AG10803 (cell line): ENCODE data around the gene PSMC4.

Experiments
- DNase-seq: peaks from one replicate; pipeline ENCODE4 v3.0.0; 2010; ENCODE audit warnings: low read depth
- H3K4me3 ChIP-seq: 2 replicates; pipeline ENCODE4 v1.5.1; 2011; ENCODE audit warnings: mild to moderate bottlenecking, low read length, control low read depth
- TF ChIP-seq, protein P1 (sequence below): conservative IDR thresholded peaks from 2 replicates; pipeline ENCODE4 v1.5.1; 2011; ENCODE audit warnings: mild to moderate bottlenecking, low read length, control low read depth, inconsistent platforms

The PSMC4 gene

DNA sequence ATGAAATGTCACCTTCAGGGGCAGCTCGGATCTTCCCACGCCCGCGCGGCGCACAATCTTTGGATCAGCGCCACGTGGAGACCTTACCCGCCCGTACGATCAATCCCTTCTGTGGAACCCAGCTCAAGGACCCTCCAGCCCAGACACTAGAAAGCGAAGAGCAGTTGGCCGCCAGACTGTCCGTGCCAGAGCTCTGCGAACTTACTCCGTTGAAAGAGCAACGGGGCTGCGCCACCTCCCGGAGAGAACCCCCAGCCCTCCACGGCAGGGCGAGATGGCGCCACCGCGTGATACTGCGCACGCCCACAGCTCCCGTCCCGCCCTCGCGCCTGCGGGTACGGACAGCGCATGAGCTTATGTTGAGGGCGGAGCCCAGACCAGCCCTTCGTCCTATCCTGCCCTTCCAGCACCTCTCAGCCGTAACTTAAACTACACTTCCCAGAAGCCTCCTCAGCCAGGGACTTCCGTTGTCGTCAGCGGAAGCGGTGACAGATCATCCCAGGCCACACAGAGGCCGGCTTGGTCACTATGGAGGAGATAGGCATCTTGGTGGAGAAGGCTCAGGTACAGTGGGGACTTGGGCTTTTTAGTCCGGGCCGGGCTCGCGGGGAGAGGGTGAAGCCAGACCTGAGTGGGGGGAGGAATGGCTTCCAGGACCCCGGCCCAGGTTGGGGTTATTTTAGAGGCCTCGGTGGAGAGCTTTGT, at the start of gene PSMC4:
Gene PSMC4 (plus strand): TSS at position 491 of the 705 bp plus-strand sequence. CDS start 38 bp downstream, at position 529.
- peak within 1 kb of the TSS; percentile 91 for H3K4me3 ChIP-seq
- peak; percentile 99 for DNase-seq
- TF ChIP-seq, protein P1, sequence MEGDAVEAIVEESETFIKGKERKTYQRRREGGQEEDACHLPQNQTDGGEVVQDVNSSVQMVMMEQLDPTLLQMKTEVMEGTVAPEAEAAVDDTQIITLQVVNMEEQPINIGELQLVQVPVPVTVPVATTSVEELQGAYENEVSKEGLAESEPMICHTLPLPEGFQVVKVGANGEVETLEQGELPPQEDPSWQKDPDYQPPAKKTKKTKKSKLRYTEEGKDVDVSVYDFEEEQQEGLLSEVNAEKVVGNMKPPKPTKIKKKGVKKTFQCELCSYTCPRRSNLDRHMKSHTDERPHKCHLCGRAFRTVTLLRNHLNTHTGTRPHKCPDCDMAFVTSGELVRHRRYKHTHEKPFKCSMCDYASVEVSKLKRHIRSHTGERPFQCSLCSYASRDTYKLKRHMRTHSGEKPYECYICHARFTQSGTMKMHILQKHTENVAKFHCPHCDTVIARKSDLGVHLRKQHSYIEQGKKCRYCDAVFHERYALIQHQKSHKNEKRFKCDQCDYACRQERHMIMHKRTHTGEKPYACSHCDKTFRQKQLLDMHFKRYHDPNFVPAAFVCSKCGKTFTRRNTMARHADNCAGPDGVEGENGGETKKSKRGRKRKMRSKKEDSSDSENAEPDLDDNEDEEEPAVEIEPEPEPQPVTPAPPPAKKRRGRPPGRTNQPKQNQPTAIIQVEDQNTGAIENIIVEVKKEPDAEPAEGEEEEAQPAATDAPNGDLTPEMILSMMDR: peak; percentile 70

DNA sequence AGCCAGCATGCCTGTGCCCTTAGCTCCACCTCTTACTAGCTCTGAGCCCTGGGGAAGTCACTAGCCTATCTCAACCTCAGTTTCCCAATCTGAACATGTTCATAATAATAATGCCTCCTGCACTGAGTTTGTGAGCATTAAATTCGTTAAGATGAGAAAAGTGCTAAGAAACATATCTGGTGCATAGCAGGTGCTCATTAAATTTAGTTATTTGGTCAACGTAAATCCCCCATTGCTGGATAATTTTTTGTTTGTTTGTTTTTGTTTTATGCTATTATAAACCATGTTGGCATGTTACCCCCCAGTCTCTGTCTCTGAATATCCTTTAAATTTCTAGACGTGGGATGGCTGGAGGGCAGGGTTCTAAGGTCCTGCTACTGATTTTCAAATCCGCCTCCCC, 47.1 kb upstream of the PSMC4 start:
- TF ChIP-seq, protein P1: no peak
- H3K4me3 ChIP-seq: no peak overlapping the region
- DNase-seq: no peak

DNA sequence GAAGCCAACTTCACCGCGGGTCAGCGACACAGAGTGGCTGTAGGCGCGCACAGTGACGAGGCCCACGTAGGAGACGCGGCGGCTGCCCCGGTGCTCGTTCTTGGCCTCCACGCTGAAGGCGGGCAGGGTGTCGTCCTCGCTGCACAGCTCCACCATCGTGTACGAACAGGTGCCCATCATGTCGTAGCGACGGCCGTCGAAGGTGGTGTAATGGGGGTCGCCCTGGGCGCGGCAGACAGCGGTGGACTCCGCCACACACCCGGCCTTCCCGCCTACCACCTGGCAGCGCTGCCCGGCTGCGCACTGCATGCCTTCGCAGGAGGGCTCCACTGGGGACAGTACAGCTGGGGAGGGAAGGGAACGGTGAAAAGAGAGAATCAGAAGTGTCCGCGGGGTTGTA, 46.6 kb upstream of the PSMC4 start:
- TF ChIP-seq, protein P1: no peak
- no peak for DNase-seq
- no peak overlapping the region for H3K4me3 ChIP-seq

DNA sequence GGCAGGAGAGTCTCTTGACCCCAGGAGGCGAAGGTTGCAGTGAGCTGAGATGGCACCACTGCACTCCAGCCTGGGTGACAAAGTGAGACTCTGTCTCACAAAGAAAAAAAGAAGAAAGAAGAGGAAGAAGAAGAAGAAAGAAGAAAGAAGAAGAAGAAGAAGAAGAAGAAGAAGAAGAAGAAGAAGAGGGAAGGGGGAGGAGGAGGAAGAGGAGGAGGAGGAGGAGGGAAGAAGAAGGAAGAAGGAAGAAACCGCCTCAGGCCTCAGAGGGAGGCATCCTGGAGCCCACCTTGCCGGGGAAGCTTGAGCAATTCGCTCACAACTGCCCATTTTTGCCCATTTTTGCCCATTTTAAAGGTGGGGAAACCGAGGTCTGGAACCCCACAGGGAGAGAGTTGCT, 46.0 kb upstream of the PSMC4 start:
- TF ChIP-seq, protein P1: no peak
- no peak overlapping the region for H3K4me3 ChIP-seq
- no peak for DNase-seq

DNA sequence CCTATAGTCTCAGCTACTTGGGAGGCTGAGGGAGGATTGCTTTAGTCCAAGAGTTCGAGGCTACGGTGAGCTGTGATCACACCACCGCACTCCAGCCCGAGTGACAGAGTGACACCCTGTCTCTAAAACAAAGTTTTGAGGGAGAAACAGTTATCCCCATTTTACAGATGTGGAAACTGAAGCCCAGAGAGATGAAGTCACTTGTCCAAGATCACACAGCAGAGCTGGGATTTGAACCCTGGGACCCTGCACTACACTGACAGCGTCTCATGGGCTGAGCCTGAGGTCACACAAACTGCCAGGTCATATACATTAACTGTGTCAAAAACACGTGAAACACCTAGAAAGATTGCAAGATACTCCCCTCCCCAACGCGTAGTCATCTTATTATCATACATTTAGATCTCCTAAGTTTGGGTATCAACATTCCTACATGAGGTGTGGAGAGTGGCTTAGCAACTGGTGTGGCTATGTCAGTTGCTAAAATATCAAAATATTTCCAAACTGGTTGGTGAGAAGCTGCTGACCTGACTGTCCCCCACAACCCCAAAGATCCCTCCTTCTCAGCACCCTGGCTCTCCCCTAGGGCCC, 44.7 kb upstream of the PSMC4 start:
- DNase-seq: no peak
- no peak overlapping the region for H3K4me3 ChIP-seq
- TF ChIP-seq, protein P1: no peak

DNA sequence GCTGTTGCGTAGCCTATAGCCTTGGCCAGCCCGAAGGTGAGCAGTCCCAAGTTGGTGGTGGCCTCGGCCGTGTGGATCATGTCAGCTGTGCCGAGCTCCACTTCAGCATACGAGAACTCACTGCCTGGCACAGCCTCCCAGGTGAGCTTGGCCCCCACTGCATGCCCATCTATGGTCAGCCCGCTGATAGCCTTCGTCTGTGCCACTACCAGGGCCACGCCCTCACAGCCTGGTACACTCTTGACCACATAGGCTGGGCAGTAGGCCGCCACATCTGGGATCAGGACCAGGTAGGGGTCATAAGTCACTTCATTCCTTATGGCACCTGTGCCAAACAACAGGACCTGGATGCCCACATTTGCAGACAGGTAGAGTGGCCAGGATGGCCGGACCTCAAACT, 43.9 kb upstream of the PSMC4 start:
- TF ChIP-seq, protein P1: no peak
- no peak overlapping the region for H3K4me3 ChIP-seq
- no peak for DNase-seq
